ENCODE measurements around the gene ENO2.

The ENO2 gene

GRCh38 chr12:6958609-6959057 is 44.3 kb downstream of the ENO2 start:
- DNase-seq: no peak
- H3K27ac Mint-ChIP-seq: peak overlapping the region; percentile 98
- no peak for ATAC-seq (replicated peaks)
- H3K4me3 Mint-ChIP-seq: peak overlapping the region; percentile 89
- H3K36me3 Mint-ChIP-seq: peaks cover 72 to 92% of the 10 kb centered on the region in 2 donors
- no peaks in the 10 kb centered on the region for H3K27me3 Mint-ChIP-seq
- no peaks in the 10 kb centered on the region for H3K9me3 Mint-ChIP-seq
- H3K4me1 Mint-ChIP-seq: peaks cover 88 to 97% of the 10 kb centered on the region in 2 donors

DNA sequence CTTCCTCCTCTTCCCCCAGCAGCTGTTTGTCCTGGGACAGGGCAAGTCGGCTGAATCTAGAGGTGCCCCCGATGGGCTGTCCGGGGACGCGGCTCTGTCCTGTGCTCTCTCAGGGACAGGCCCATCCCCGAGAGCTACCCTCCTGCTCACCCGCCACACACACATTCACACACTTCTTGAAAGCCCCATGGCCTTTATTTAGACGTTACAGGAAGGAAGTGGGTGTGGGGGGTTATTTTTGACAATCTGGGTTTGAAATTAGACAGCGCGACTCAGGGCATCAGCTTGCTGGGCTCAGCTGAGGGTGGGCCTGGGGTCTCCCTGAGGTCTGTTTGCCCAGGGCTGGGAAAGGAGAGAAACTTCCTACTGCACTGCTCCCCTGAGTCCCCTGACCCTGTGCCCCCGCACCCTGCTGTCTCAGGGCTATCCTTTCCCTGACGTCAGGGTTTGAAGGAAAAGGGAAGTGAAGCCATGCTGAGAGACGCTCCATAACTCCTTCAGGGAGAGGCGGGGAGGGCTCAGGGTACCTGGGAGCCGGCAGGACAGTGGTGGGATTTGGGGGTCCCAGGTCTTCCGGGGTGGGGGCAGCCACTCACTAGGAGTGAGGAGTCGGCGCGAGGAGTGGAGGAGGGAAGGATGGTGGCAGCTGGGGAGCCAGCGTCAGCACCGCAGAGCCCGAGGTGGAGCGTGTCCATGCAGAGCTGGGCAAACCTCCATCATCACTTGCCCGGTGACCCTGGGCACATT is 44.9 kb downstream of the ENO2 start:
- no peaks in the 10 kb centered on the region for H3K27me3 Mint-ChIP-seq
- peak overlapping the region; percentile 98 for H3K27ac Mint-ChIP-seq
- peak overlapping the region; percentile 89 for H3K4me3 Mint-ChIP-seq
- peaks cover 68 to 86% of the 10 kb centered on the region in 2 donors for H3K36me3 Mint-ChIP-seq
- peak; percentile 80 for DNase-seq
- ATAC-seq (replicated peaks): peak; percentile 68 to 71
- no peaks in the 10 kb centered on the region for H3K9me3 Mint-ChIP-seq
- peaks cover 84 to 96% of the 10 kb centered on the region in 2 donors for H3K4me1 Mint-ChIP-seq

DNA sequence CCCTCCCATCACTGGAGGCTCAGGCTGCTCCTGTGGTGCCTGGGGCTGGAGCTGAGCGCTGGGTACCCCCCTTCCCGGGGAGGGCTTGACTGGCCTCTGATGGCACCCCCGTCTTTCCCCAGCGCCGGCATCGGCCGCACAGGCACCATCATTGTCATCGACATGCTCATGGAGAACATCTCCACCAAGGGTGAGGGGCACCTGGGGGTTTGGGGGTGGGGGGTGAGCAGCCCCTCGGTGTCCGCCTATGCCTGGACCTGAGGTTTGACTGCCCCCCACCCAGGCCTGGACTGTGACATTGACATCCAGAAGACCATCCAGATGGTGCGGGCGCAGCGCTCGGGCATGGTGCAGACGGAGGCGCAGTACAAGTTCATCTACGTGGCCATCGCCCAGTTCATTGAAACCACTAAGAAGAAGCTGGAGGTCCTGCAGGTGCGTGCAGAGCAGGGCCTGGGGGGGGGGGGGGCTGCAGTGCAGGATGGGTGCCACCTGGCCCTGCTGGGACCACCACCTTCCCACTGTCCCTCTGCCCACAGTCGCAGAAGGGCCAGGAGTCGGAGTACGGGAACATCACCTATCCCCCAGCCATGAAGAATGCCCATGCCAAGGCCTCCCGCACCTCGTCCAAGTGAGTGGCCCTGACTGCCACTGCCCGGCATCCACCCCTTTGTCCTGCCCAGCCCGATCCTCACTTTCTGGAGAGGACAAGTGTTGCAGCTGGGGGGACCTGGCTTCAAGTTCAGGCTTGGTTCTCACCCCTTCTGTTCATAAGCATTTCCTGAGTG is 45.6 kb downstream of the ENO2 start:
- Mint-ChIP-seq H3K4me3 (peak overlapping the region; percentile 89), H3K27ac (peak overlapping the region; percentile 98), H3K4me1 (peaks cover 78 to 96% of the 10 kb centered on the region in 2 donors), H3K9me3 (no peaks in the 10 kb centered on the region), H3K36me3 (peaks cover 60 to 82% of the 10 kb centered on the region in 2 donors), H3K27me3 (no peaks in the 10 kb centered on the region)
- ATAC-seq (replicated peaks) (no peak), DNase-seq (no peak)

DNA sequence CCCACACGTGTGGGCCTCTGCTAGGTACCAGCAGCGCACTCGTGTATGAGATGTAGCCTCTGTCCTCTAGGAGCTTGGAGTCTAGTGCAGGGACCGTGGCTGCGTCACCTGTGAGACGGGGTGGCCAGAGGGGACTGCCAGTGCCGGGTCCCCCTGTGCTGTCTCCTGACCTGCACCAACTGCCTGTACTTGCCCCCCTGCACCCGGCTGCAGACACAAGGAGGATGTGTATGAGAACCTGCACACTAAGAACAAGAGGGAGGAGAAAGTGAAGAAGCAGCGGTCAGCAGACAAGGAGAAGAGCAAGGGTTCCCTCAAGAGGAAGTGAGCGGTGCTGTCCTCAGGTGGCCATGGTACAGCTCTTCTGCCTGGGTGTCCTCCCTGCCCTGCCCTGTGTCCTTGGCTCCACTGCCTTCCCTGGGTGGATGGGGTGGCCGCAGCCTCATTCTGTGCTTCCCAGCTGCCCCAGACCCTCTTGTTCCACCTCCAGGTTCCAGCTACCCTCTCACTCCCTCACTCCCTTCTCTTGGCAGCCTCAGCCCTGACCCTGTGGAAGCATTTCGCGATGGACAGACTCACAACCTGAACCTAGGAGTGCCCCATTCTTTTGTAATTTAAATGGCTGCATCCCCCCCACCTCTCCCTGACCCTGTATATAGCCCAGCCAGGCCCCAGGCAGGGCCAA is 46.4 kb downstream of the ENO2 start:
- ATAC-seq (replicated peaks) (peak; percentile 4 to 15), DNase-seq (peak; percentile 7)
- H3K27me3 Mint-ChIP-seq: no peaks in the 10 kb centered on the region
- peak overlapping the region; percentile 98 for H3K27ac Mint-ChIP-seq
- H3K4me1 Mint-ChIP-seq: peaks cover 79 to 96% of the 10 kb centered on the region in 2 donors
- no peaks in the 10 kb centered on the region for H3K9me3 Mint-ChIP-seq
- peaks cover 62 to 82% of the 10 kb centered on the region in 2 donors for H3K36me3 Mint-ChIP-seq
- peak overlapping the region; percentile 89 for H3K4me3 Mint-ChIP-seq

- peak overlapping the region; percentile 89 for H3K4me3 Mint-ChIP-seq
- no peaks in the 10 kb centered on the region for H3K9me3 Mint-ChIP-seq
- peaks cover 76 to 95% of the 10 kb centered on the region in 2 donors for H3K4me1 Mint-ChIP-seq
- H3K36me3 Mint-ChIP-seq: peaks cover 60 to 81% of the 10 kb centered on the region in 2 donors
- peak overlapping the region; percentile 98 for H3K27ac Mint-ChIP-seq
- no peaks in the 10 kb centered on the region for H3K27me3 Mint-ChIP-seq
- peak; percentile 89 for DNase-seq
- ATAC-seq (replicated peaks): peak; percentile 52 to 54
Measured at GRCh38 chr12:6961278-6961694, 46.9 kb downstream of the ENO2 start.

- peak overlapping the region; percentile 98 for H3K27ac Mint-ChIP-seq
- no peak for DNase-seq
- H3K4me3 Mint-ChIP-seq: peak overlapping the region; percentile 89
- no peaks in the 10 kb centered on the region for H3K9me3 Mint-ChIP-seq
- peak; percentile 13 to 16 for ATAC-seq (replicated peaks)
- H3K27me3 Mint-ChIP-seq: no peaks in the 10 kb centered on the region
- H3K4me1 Mint-ChIP-seq: peaks cover 73 to 95% of the 10 kb centered on the region in 2 donors
- peaks cover 57 to 79% of the 10 kb centered on the region in 2 donors for H3K36me3 Mint-ChIP-seq
Measured at GRCh38 chr12:6961695-6962284, 47.4 kb downstream of the ENO2 start.

DNA sequence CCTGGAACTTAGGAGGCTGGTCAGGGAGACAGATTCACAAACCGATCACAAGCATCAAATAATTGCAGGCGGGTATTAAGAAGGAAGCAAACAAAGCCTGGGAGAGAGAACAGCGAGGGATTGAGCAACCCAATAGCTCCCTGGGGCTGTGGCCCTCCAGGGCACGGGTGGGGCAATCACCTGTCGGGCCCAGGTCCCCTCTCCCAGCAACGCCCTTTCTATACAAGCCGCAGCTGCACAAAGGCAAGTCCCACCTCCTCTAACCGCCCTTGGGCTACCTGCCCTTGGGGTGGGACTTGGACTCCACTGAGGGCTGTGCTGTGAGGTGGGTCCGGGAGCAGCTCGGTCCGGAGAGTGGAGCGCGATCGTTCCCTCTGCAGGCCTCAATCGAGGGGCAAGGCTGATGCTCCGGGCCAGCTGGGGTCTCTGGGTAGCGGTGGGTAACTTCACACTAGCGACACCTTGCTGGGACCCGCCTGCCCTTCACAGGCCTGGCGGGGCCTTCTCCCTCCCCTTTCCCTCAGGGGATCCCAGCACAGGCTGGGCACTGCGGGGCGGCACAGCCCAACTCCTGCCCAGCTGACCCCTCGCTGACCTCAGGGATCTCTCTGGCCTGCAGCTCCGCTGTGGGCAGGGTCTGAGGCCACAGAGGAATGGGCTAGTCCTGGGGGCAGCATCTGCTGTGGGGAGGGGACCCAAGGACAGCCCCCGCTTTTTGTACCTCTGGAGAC is 48.1 kb downstream of the ENO2 start:
- Mint-ChIP-seq H3K27ac (peak overlapping the region; percentile 98), H3K4me3 (peak overlapping the region; percentile 89), H3K36me3 (peaks cover 54 to 73% of the 10 kb centered on the region in 2 donors), H3K27me3 (no peaks in the 10 kb centered on the region), H3K4me1 (peaks cover 71 to 90% of the 10 kb centered on the region in 2 donors), H3K9me3 (no peaks in the 10 kb centered on the region)
- ATAC-seq (replicated peaks) (no peak), DNase-seq (no peak)

DNA sequence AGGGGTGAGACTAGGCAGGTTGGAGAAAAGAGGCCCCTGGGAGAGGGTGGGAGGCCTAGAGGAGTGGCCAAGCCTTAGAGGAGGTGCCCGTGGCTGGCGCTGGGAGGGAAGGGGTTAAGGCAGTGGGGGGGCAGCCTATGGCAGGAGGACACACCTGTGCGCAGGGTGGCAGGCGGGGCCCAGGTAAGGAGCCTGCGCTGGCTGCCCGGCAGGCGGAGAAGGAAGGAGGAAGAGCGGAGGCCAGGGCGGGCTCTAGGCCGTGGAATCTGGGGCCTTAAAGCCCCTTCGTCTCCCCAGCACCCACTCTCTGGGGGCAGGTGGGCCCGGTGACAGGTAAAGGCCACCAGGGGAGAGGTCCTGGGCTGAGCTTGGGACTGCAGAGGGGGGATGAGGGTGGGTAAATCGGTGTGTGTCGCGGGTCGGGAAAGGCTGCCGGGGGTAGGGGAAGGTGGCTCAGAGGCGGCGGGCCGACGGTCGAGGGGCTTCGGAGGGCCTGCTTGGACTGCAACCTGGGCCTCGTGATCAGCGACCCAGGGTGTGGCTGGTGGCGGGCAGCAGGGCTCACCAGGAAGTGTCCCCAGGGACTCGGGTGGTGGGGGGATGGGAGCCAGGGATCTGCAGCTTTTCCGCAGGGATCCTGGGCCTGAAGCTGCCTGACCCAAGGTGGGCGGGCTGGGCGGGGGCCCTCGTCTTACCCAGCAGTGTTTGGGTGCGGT is 48.8 kb downstream of the ENO2 start:
- no peaks in the 10 kb centered on the region for H3K9me3 Mint-ChIP-seq
- no peak for DNase-seq
- H3K36me3 Mint-ChIP-seq: peaks cover 55 to 71% of the 10 kb centered on the region in 2 donors
- H3K27ac Mint-ChIP-seq: peak overlapping the region; percentile 98
- H3K27me3 Mint-ChIP-seq: no peaks in the 10 kb centered on the region
- peaks cover 68 to 90% of the 10 kb centered on the region in 2 donors for H3K4me1 Mint-ChIP-seq
- ATAC-seq (replicated peaks): no peak
- peak overlapping the region; percentile 2 to 33 for H3K4me3 Mint-ChIP-seq

GRCh38 chr12:6963791-6964413 is 49.5 kb downstream of the ENO2 start:
- Mint-ChIP-seq H3K36me3 (peaks cover 52 to 71% of the 10 kb centered on the region in 2 donors), H3K9me3 (no peaks in the 10 kb centered on the region), H3K27me3 (no peaks in the 10 kb centered on the region), H3K27ac (peak overlapping the region; percentile 89), H3K4me1 (peaks cover 66 to 90% of the 10 kb centered on the region in 2 donors), H3K4me3 (no peak overlapping the region)
- DNase-seq: no peak
- no peak for ATAC-seq (replicated peaks)

- Mint-ChIP-seq H3K9me3 (no peaks in the 10 kb centered on the region), H3K27ac (peak overlapping the region; percentile 89), H3K27me3 (no peaks in the 10 kb centered on the region), H3K4me1 (peaks cover 64 to 90% of the 10 kb centered on the region in 2 donors), H3K36me3 (peaks cover 49 to 70% of the 10 kb centered on the region in 2 donors), H3K4me3 (no peak overlapping the region)
- ATAC-seq (replicated peaks) (peak in 1 of 2 donors; percentile 1), DNase-seq (no peak)
Measured at GRCh38 chr12:6964605-6965025, 50.2 kb downstream of the ENO2 start.

DNA sequence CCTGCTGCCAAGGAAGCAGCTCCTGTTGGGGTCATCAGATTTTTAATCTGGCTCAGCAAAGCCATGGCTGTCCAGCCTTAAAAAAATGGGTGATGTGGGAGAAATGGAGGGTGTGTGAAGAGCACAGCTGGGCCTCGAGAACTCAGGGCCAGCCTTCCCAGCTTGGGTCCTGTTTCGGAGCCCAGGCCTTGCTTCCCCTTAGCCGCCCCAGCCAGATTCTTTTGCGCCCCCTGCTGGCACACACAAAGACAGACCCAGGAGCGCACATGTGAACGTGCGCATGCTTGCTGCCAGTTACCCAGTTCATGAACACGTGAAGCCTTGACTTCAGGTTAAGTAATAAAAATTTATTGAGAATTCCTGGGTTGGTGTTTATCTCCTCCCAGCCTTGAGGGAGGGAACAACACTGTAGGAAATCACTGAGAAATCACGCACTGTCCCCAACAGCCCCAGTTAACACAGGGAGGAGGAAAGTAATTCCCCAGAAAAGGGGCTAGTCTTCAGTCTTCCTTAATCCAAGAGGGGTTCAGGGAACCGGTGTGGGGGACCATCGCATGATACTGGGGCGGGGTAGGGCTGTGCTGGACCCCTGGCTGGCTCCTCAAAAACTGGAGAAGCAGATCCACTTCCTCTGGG is 50.8 kb downstream of the ENO2 start:
- Mint-ChIP-seq H3K27ac (peak overlapping the region; percentile 89), H3K4me3 (no peak overlapping the region), H3K36me3 (peaks cover 48 to 68% of the 10 kb centered on the region in 2 donors), H3K27me3 (no peaks in the 10 kb centered on the region), H3K9me3 (no peaks in the 10 kb centered on the region), H3K4me1 (peaks cover 58 to 85% of the 10 kb centered on the region in 2 donors)
- ATAC-seq (replicated peaks): peak; percentile 55 to 63
- peak; percentile 81 for DNase-seq

DNA sequence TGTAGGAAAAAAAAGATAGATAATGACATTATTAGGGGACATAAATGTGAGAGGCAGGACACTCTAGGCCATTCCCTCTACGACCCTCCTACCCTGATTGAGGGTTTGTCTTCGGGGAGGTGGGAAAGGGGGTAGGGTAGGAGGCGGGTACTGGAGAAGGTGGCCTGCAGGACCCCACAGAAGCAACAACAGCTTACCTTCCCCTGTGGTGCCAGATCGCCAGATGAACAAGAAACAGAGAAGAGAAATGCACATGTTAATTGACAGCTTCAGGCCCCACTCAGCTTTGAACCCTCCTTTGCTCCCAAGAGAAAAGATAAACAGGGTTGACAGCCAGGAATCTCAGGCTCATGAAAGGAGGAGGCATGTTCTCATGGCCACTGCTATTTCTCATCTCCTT is 51.3 kb downstream of the ENO2 start:
- no peaks in the 10 kb centered on the region for H3K27me3 Mint-ChIP-seq
- H3K36me3 Mint-ChIP-seq: peaks cover 43 to 64% of the 10 kb centered on the region in 2 donors
- no peak overlapping the region for H3K4me3 Mint-ChIP-seq
- no peak for DNase-seq
- peak overlapping the region; percentile 89 for H3K27ac Mint-ChIP-seq
- H3K9me3 Mint-ChIP-seq: no peaks in the 10 kb centered on the region
- peaks cover 53 to 81% of the 10 kb centered on the region in 2 donors for H3K4me1 Mint-ChIP-seq
- no peak for ATAC-seq (replicated peaks)
